Measurements from ENCODE around the gene TRUB2.
"Not testable (repeated sequence)": the region's sequence is repeated elsewhere in the genome, so short reads cannot be mapped to it uniquely, and the experiment has no call there.

TRUB2 gene

DNA sequence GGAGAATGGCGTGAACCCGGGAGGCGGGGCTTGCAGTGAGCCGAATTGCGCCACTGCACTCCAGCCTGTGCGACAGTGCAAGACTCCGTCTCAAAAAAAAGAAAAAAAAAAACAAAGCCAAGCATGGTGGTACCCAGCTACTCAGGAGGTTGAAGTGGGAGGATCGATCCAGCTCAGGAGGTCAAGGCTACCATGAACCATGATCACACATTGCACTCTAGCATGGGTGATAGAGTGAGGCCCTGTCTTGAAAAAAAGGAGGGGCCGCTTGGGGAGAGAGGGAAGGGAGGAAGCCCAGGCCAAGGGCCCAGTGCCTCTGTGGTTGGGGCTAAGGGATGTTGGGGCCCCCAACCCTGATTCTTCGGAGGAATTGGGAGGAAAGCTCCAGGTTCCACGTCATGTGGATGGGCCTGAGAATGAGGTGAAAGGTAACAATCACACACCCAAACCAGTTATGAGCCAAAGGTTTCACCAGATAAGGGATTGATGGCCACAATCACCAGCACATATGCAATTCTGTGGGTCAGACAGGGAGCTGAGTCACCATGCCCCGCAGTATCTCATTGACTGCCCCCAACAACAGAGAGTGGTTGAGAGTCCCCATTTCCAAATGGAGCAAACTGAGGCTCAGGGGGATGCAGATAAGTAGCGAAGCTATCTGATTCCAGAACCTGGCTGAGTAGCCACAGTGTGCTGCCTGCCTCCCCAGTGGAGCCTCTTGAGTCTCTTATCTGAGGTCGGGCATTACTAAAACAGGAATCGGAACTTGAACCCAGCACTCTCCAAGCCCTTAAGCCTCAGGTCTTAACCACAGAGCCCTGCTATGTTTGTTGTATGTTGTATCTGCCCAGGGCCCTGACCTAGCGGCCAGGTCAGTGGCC, 25.7 kb downstream of the TRUB2 start:
- DNase-seq: no peak

- DNase-seq: no peak
These were observed 28.1 kb downstream of the TRUB2 start for GRCh38 chr9:128294142-128294541.

DNA sequence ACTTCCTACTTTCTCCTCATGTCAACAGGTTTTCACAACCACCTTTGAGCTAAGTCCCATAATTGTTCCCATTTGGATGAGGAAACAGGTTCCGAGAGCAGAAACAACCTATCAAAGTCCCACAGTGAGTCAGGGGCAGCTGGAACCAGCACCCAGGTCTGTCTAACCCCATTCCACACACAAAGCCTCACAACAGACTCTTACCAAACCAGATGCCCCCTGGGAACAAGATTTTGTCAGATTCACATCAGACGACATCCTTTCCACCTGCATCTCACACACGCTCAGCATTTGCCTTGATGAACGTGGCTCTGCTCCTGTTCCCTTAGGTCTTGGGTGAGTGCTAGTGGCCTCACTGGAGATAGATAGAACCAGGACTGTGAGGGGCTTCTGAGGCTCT, 29.2 kb downstream of the TRUB2 start:
- no peak for DNase-seq

DNA sequence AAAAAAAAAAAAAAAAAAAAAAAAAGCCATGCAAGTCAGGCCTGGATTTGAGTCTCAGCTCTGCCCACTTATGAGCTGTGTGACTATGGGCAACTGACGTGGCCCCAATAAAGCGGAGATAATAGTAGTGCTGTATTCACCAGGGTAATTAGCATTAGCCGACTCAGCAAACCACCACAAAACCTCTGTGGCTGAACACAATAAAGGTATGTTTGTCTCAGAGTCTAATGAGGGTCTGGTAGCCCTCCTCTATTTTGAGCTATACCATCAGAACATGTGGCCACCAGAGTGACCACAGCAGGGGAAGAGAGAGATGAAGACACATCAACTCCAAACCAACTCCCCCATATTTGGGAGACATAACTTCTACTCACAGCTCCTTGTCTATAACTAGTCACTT, 30.2 kb downstream of the TRUB2 start:
- DNase-seq: no peak

GRCh38 chr9:128288273-128289004, 33.8 kb downstream of the TRUB2 start:
- DNase-seq: no peak

DNA sequence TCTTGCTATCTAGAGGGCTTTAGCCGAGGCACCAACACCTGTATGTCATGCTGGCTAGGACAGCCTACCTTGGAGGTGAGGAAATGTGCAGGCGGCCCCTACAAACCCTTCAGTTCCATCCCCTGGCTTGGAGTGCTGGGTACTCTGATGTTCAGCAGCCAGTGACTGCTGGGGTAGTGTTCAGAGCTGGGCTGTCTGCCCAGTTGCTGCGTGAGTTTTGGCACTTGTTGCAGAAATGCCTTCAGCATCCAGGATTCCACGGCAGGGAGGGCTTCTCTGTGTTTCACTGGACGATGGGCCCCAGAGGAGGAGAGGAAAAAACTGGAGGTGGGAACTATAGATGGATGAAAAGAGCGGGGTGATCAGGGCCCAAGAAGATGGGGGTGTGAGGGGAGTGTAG, 35.8 kb downstream of the TRUB2 start:
- DNase-seq: no peak

DNA sequence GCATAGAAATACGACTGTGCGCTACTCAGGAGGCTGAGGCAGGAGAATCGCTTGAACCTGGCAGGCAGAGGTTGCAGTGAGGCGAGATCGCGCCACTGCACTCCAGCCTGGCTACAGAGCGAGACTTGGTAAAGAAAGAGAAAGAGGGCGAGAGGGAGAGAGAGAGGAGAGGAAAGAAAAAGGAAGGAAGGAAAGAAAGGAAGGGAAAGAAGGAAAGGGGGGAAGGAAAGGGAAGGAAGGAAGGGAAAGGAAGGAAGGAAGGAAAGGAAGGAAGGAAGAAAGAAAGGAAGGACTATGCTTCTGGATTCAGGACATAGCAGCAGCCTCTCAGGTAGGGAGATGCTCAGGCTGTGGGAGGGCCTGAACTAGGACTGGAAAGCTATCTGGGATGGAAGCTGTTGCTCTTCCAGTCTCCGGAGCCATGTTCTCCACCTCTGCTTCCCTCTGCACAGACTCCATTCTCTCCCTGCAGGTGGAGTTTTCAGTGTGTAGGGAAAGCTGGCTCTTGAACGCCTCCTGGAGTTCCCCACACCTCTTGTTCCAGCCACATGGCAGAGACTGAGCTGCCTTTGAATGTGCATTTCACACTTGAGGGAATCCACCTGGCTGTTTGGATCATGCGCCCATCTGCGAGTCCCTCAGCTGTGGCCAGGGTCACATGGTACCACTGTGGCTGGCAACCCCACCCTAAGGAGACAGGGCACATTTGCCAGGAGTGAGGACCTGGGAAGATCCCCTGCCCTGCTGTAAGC, 37.0 kb downstream of the TRUB2 start:
- no peak for DNase-seq

DNA sequence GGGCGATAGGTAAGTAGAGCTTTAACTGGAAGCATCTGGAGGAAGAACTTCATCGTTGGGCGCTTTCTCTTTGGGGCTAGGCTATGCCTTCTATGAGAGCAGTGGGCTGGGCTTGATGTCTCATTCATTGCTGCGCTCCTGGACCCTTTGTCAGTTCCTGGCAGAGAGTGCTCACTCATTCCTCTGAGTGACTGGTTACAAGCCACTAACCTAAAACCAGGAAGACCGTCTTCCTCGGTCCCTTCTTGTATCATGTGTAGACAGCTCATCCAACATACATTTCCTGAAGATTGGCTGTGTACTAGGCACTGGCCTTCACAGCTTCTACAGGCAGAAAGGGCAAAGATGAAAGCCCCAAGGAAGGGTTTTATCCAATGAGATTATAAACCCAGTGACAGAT, 39.7 kb downstream of the TRUB2 start:
- DNase-seq: no peak

- DNase-seq: no peak
These were observed 42.1 kb downstream of the TRUB2 start for GRCh38 chr9:128280084-128280622.

- DNase-seq: not testable (repeated sequence)
These were observed 42.9 kb downstream of the TRUB2 start for GRCh38 chr9:128279088-128280073.

DNA sequence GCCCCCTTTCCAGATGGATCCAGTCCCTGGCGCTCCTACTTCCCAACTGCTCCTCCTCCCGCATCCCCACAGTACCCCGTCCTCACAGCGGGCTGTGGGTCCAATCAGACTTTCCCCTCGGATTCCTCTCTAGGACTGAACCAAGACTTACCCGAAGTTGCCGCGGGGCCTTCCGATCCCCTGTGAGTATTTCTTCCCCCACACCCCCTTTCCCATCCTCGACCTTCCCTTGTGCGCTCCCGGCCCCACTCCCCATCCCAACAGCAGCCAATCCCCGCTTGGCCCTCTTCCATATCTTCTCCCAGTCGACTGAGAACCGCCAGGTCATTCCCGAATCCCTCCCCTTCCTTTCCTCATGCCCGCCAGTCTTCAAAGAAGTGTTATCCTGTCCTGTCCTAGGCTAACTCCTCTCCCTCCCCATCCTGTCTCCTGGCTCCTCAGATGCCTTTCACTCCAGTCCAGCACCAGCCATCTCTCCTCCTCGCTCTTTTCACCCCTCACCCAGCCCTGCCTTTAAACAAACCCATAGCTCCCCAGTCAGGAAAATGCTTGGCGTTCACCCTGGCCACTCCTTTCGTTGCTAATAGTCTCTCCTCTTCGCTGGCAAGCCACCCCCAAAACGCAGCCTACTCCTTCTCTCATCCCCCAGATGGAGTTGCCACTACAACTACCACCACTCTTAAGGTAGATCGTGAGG, 45.5 kb downstream of the TRUB2 start:
- DNase-seq: no peak

GRCh38 chr9:128276008-128276573, 46.2 kb downstream of the TRUB2 start, which contains the start of gene SWI5:
Gene SWI5, plus strand, starts transcription at chr9:128276276.
- peak; percentile 98 for DNase-seq

GRCh38 chr9:128275198-128276007, 46.8 kb downstream of the TRUB2 start, which contains the start of gene GOLGA2:
Gene GOLGA2, minus strand, starts transcription at chr9:128276007. Its CDS starts 31 bp downstream, at chr9:128275976.
- DNase-seq: no peak

GRCh38 chr9:128274245-128274644, 48.0 kb downstream of the TRUB2 start:
- DNase-seq: no peak

DNA sequence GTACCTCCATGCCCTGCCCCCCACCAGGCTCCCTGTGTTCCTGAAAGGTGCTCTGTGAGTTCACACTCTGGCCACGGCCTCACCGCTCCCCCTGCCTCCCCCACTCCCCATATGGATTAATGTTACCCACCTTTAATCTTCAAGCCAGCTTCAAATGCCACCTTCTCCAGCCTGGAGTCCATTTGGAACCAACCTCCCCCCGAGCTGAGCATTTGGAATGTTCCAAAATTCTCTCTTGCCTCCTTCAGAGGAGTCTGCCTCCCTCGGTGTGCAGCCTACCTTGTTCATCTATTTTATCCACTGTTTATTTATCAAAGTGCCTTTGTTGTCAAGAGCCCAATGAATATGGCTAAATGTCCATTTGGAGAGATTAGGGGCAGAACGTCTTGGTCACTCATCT, 50.7 kb downstream of the TRUB2 start:
- no peak for DNase-seq

- DNase-seq: no peak
These were observed 51.1 kb downstream of the TRUB2 start for GRCh38 chr9:128271112-128271511.

DNA sequence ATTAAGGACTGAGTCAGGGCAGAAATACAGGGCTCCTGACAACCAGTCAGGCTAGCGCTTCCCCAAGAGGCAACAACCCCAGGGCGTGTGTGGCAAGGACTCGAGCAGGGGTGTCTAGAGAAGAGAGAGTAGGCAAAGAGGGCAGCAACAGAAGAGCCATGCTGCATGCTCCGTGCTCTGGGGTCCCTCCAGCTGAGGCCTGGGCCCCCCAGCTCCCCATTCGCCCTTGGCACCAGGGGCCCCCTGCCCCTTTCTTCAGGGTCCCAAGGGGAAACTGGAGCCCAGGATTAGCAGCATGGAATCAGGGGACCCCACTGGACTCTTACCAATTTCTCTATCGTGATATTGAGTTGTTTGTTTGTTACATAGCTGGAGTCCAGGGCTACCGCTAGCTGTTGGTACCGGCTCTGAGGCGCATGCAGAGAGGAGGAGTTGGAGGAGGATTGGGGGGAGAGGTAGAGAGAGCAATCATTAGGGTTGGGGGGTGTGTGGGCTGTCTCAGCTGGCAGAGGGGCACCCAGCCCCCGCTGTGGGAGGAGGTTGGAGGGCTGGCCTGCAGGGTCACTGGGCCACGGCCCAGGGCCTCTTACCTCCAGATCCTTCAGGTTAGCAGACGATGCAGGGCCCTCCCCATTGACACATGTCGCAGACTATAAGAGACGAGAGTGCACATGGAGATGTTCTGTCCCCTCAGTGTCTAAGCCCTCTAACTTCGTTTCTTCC, 55.2 kb downstream of the TRUB2 start:
- DNase-seq: no peak

DNA sequence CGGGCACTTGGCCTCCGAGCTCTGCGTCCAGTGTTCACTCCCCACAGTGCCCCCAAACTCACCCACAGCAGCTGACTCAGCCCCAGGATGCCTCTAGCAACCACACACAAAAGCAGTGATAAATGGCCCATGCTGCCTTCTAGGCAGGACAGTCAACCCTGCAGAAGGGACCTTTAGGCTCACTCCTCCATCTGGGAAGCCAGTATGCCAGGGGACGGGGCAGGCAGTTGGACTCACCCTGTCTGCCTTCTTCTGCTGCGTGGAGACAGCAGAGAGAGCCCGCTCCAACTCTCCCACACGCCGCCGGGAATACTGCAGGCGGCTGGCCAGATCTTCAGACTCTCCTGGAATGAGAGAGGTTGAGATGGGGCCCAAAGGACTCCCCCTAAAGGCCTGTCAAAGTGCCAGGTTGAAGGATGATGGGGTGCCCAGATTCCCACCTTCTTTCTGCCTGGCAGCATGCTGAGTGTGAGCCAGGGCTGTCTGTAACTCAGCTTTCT, 56.8 kb downstream of the TRUB2 start:
- no peak for DNase-seq

- DNase-seq: no peak
These were observed 59.6 kb downstream of the TRUB2 start for GRCh38 chr9:128262687-128263086.

Measured in NCI-H2107 (cell line).